D341Med (cell line): ENCODE results near the gene SSMEM1.
"Not testable (repeated sequence)": the region's sequence is repeated elsewhere in the genome, so short reads cannot be mapped to it uniquely, and the experiment has no call there.

Experiments
- DNase-seq: peaks from one replicate; pipeline ENCODE4 v3.0.0; 2012; ENCODE audit warnings: low spot score

Gene SSMEM1

DNA sequence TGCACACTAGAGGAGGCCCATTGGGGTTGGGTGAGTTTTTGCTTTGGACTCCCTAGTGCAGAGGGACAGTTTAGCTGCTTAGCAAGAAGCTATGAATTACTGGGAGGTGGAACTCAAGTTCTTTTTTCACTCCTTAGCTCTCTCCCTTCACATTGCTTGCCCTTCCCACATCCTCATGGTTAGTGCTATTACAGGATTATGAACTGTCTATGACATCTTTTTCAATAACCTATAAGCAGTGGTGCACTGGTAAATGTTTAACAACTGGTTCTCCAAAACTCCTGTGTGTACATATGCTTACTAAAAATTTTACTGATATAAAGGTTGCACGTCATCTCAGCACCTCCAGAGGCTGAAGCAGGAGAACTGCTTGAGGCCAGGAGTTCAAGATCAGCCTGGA is 6.2 kb downstream of the SSMEM1 start:
- DNase-seq = no peak

- no peak for DNase-seq
Observed at GRCh38 chr7:130216025-130216424, 8.4 kb downstream of the SSMEM1 start.

GRCh38 chr7:130216750-130217149 is 9.1 kb downstream of the SSMEM1 start:
- no peak for DNase-seq

DNA sequence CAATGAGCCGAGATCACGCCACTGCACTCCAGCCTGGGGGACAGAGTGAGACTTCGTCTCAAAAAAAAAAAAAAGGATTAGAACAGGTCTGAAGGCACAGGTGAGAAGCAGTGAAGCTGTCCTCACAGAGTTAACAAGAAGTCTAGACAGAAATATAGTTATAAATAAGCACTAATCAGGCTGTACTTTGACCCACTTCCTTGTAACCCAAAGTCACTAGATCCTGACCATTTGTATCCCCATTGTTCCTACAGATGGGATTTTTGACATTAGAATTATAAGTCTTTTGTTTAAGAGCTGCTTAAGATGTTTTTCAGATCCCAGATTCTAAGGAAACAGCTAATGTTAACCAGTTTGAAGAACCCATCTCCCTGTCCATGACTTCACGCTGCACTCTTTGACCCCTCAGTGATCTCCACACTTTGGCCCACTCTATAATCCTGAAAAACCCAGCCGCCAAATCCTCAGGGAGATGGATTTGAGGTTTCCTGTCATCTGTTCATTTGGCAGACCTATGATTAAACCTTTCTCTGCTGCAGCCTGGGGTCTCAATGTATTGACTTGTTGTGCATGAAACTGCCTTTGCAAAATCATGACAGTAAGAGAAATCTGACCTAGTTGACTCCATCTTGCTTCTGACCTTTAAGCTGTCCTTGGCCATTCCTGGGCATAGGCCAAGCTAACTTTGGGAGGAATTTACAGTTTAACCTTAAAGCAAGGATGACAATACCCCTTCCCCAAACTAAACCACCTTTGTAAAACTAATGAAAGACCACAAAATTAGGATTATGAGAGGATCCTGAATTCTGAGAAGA is 11.4 kb downstream of the SSMEM1 start:
- DNase-seq = no peak

DNA sequence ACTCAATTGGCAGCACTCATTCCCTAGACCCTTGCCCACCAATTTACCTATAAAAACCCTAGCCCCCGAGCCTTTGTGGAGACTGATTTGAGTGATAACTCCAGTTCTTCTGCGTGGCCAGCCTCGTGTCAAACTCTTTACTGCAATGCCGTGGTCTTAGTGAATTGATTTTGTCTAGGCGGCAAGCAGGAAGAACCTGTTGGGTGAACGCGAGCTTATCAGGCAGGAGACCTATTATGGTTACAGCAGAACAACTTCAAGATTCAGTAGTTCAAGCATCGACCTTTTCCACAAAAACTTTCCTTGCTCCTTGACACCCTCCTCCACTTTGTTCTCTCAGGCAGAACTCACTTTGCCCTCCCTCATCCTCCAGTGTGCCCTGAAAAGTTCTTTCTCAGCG is 12.2 kb downstream of the SSMEM1 start:
- DNase-seq = no peak

GRCh38 chr7:130221746-130222145 is 14.1 kb downstream of the SSMEM1 start:
- DNase-seq = no peak

- DNase-seq = no peak
Observed at GRCh38 chr7:130223646-130224045, 16.0 kb downstream of the SSMEM1 start.

DNA sequence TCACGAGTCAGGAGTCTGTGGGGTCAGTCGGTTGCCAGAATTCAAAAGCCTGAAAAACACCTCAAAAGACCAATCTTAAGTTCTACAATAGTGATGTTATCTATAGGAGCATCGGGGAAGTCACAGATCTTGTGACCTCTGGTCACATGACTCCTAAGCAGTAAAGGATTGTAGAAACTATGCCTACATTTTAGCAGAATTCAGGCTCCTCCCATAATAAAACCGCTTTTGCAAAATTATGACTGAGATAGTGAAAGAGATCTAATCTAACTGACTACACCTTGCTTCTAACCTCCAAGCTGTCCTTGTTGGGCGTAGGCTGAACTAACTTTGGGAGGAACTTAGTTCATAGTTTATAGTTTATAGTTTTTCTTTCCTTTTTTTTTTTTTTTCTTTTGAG is 16.6 kb downstream of the SSMEM1 start:
- no peak for DNase-seq

GRCh38 chr7:130224923-130225322 is 17.3 kb downstream of the SSMEM1 start:
- DNase-seq = not testable (repeated sequence)

GRCh38 chr7:130226333-130226732 is 18.7 kb downstream of the SSMEM1 start:
- no peak for DNase-seq

DNA sequence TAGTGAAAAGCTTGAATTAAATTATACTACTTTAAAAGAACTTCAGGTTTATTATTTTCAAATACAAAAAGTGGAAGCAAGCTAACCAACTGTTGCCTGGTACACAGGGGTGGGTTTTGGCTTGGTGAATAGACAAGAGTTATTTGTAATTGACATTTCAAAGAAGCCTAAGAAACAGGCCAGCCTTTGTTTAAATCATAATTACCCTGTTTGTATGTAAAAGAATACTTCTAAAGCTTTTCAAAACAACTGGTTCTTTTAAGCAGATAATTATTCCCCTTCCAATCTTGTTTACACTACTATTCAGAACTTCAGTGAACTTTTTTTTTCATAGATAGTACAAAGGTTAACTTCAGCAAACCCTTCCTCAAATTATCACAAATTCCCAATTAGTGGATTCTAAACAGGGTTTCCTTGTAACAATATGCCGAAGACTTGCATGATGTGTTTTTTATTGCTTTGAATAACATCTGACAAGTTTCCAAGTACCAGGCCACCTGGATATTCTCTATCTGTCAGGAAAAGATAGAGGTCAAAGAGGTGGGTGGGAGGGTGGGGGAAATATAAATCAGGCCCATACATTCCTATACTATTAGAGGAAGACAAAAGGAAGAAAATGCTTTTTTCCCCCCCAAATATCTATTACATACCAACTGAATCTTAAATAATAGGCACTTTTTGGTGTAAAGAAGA is 20.4 kb downstream of the SSMEM1 start:
- no peak for DNase-seq

DNA sequence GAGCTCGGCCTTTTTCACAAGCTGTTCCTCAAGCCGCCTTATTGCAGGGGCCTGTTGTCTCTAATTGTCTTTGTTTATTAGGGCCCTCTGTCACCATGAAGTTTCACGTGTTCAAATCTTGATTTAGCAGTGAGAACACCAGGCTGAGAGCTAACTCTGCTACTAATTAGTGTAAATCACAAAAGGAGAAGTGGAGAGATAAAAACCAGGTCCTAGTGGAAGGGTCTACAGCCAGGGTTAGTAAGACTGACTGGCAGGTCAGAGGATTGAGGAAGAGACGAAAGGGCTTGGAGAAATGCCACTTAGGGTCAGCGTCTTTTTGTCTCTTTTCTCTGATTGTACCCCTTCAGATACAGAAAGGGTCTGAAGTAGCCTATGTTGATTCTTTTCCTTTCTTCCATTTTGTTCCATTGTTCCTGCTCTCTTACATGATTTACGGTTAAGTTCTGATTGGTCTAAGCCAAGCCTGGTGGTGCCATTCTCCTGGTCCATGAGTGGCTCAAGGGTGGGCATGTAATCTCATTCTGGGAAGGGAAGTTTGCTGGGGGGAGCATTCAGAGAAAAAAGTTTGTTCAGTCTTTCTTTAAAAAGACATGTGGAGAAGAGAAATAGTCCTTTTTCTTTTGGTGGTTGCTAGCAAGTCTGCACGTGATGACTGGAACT is 21.3 kb downstream of the SSMEM1 start:
- no peak for DNase-seq

- not testable (repeated sequence) for DNase-seq
Observed at GRCh38 chr7:130229981-130230380, 22.3 kb downstream of the SSMEM1 start.

DNA sequence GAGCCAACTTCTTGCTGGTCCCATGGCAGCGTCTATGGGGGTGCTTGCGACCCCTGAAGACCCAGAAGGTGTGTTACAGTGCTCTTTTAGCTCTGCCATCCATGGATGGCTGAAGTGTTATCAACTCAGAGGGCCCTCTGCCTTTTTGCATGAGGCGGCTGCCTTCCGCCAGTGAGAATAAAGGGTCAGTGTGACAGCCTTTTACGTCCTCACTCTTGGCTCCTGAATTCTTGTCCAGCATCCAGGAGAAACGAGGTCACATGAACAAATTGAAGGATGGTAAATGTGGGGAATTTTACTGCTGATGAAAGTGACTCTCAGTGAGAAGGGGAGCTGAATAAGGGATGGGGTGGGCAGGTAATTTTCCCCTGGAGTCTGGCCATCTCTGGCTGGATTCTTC is 24.1 kb downstream of the SSMEM1 start:
- no peak for DNase-seq

GRCh38 chr7:130232209-130232608 is 24.5 kb downstream of the SSMEM1 start:
- DNase-seq = no peak

GRCh38 chr7:130234078-130234477 is 26.4 kb downstream of the SSMEM1 start:
- DNase-seq = no peak

DNA sequence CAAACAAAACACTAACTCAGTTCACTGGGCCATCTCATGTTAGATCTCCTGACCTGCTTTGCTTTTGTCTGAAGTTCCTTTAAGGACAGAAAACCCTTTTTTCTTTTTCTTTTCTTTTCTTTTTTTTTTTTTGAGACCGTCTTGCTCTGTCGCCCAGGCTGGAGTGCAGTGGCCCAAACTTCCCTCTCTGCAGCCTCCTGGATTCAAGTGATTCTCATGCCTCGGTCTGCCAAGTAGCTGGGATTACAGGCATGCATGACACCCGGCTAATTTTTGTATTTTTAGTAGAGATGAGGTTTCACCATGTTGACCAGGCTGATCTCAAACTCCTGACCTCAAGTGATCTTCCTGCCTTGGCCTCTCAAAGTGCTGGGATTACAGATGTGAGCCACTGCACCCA is 28.7 kb downstream of the SSMEM1 start:
- DNase-seq = not testable (repeated sequence)

DNA sequence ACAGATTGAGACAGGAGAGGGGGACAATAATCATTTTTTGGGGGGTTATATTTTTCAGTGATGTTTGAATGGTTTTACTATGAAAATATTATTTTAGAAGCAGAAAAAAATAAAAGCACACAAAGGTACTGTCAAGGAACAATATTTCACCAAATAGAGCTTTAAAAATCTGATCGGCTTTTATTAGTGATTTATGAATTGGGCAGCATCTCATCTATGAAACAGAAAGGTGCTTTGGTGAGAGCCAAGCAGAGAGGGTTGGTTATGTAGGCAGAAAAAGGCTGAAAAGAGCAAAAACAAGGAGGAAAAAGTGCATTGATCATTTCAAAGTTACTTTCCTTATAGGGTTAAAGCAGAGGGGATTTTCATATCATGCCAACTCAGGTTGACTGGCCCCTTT is 32.6 kb downstream of the SSMEM1 start:
- no peak for DNase-seq

- peak; percentile 79 for DNase-seq
Observed at GRCh38 chr7:130242198-130243014, 34.7 kb downstream of the SSMEM1 start.

- not testable (repeated sequence) for DNase-seq
Observed at GRCh38 chr7:130243486-130243885, 35.8 kb downstream of the SSMEM1 start.

DNA sequence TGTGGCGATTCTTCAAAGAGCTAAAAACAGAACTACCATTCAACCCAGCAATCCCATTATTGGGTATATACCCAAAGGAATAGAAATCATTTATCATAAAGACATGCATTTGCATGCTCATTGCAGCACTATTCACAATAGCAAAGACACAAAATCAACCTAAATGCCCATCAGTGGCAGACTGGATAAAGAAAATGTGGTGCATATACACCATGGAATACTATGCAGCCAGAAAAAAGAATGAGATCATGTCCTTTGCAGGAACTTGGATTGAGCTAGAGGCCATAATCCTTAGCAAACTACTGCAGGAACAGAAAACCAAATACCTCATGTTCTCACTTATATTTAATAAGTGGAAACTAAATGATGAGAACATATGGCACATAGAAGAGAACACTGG is 38.8 kb downstream of the SSMEM1 start:
- DNase-seq = not testable (repeated sequence)

- not testable (repeated sequence) for DNase-seq
Observed at GRCh38 chr7:130248842-130249241, 41.2 kb downstream of the SSMEM1 start.
